IMR-90 (cell line): Measurements from ENCODE around the gene PCBP3. TPM values are rescaled to one million over a fixed set of nuclear protein-coding genes. Genes with fewer than 3 reads are reported as not detected.
"Not testable (repeated sequence)": the region's sequence is repeated elsewhere in the genome, so short reads cannot be mapped to it uniquely, and the experiment has no call there.

Source experiments
- ATAC-seq: fragments of 200-7000 bp; cut with Tn5 transposase; 2 replicates; pipeline ENCODE4 v1.9.1; 2020; ENCODE audit warnings: low read depth, mild to moderate bottlenecking, moderate library complexity
- BruUV-seq: library from RNA; stranded (reverse); fragments of 400-500 nt; replicated peaks from 2 replicates; lab custom pipeline; 2021; lab: Mats Ljungman, UMichigan
- CTCF ChIA-PET: fragments of 300-600 bp; formaldehyde crosslinking; extraction: SDS; loops from one replicate; lab custom pipeline; 2021; ENCODE audit warnings: antibody characterized with exemption; lab: Yijun Ruan, JAX
- POLR2A ChIA-PET: fragments of 300-600 bp; sonication (Branson Sonifier 250); formaldehyde crosslinking; loops from one replicate; lab custom pipeline; 2022; ENCODE audit warnings: antibody characterized with exemption; ENCODE audit not compliant: unreplicated experiment; lab: Charles Lee
- DNase-seq: peaks from one replicate; pipeline ENCODE4 v3.0.0; 2013
- H2AFZ ChIP-seq: replicated peaks from 2 replicates; pipeline ENCODE3; 2013; ENCODE audit warnings: low read length, mild to moderate bottlenecking; ENCODE audit not compliant: poor library complexity
- H2AK5ac ChIP-seq: 2 replicates; pipeline ENCODE4 v1.6.1; 2013; ENCODE audit warnings: low read depth, low read length, inconsistent platforms
- H2AK9ac ChIP-seq: replicated peaks from 2 replicates; pipeline ENCODE3; 2013; ENCODE audit warnings: mild to moderate bottlenecking, low read depth, low read length, moderate library complexity; ENCODE audit not compliant: poor library complexity
- H2BK120ac ChIP-seq: 2 replicates; pipeline ENCODE4 v1.6.1; 2013; ENCODE audit warnings: low read depth, low read length, inconsistent platforms
- H2BK15ac ChIP-seq: 3 replicates; pipeline ENCODE4 v1.6.1; 2013; ENCODE audit warnings: low read depth, low read length, inconsistent platforms
- H2BK20ac ChIP-seq: 2 replicates; pipeline ENCODE4 v1.6.1; 2013; ENCODE audit warnings: low read depth, mild to moderate bottlenecking, inconsistent platforms, low read length, moderate library complexity
- H2BK5ac ChIP-seq: 2 replicates; pipeline ENCODE4 v1.6.1; 2013; ENCODE audit warnings: mild to moderate bottlenecking, low read depth, low read length, inconsistent platforms; ENCODE audit not compliant: poor library complexity, severe bottlenecking
- H3K14ac ChIP-seq: replicated peaks from 2 replicates; pipeline ENCODE4 v1.6.1; 2013; ENCODE audit warnings: low read depth, low read length, inconsistent platforms
- H3K18ac ChIP-seq: 2 replicates; pipeline ENCODE4 v1.6.1; 2013; ENCODE audit warnings: low read depth, low read length, control low read depth
- H3K23ac ChIP-seq: 2 replicates; pipeline ENCODE4 v1.6.1; 2013; ENCODE audit warnings: low read depth, low read length, inconsistent platforms
- H3K27ac ChIP-seq: 2 replicates; pipeline ENCODE4 v1.5.1; 2013; ENCODE audit warnings: mild to moderate bottlenecking, control low read depth, low read length; ENCODE audit not compliant: insufficient read depth
- H3K27me3 ChIP-seq: 2 replicates; pipeline ENCODE4 v1.6.1; 2013; ENCODE audit warnings: low read length; ENCODE audit not compliant: control insufficient read depth, insufficient read depth
- H3K36me3 ChIP-seq: 2 replicates; pipeline ENCODE4 v1.6.1; 2013; ENCODE audit warnings: low read length, mixed read lengths; ENCODE audit not compliant: control insufficient read depth, insufficient read depth
- H3K4ac ChIP-seq: 2 replicates; pipeline ENCODE4 v1.6.1; 2013; ENCODE audit warnings: low read depth, low read length, inconsistent platforms
- H3K4me1 ChIP-seq: 2 replicates; pipeline ENCODE4 v1.6.1; 2013; ENCODE audit warnings: low read length, mixed read lengths; ENCODE audit not compliant: control insufficient read depth, insufficient read depth
- H3K4me2 ChIP-seq: 2 replicates; pipeline ENCODE4 v1.6.1; 2013; ENCODE audit warnings: low read depth, mild to moderate bottlenecking, control low read depth, low read length, moderate library complexity
- H3K4me3 ChIP-seq: 2 replicates; pipeline ENCODE4 v1.5.1; 2013; ENCODE audit warnings: low read depth, mild to moderate bottlenecking, control low read depth, low read length, moderate library complexity; ENCODE audit not compliant: insufficient read depth
- H3K56ac ChIP-seq: 2 replicates; pipeline ENCODE4 v1.6.1; 2013; ENCODE audit warnings: low read length, inconsistent platforms; ENCODE audit not compliant: insufficient read depth; ENCODE audit errors: extremely low read depth
- H3K79me1 ChIP-seq, 2 experiments: 2 replicates each; pipeline ENCODE4 v1.6.1; 2013; ENCODE audit warnings: low read length in 2 of 2, inconsistent platforms in 1 of 2, low read depth in 1 of 2
- H3K9ac ChIP-seq: 2 replicates; pipeline ENCODE4 v1.6.1; 2013; ENCODE audit warnings: low read depth, low read length, control low read depth
- H3K9me1 ChIP-seq: 2 replicates; pipeline ENCODE4 v1.6.1; 2013; ENCODE audit warnings: low read length, inconsistent platforms; ENCODE audit not compliant: insufficient read depth
- H3K9me3 ChIP-seq: 2 replicates; pipeline ENCODE4 v1.6.1; 2013; ENCODE audit warnings: low read length; ENCODE audit not compliant: control insufficient read depth, insufficient read depth
- H4K20me1 ChIP-seq: 2 replicates; pipeline ENCODE4 v1.6.1; 2013; ENCODE audit warnings: low read length, inconsistent platforms; ENCODE audit not compliant: insufficient read depth
- H4K5ac ChIP-seq: 2 replicates; pipeline ENCODE4 v1.6.1; 2013; ENCODE audit warnings: mild to moderate bottlenecking, low read depth, low read length, control low read depth
- H4K8ac ChIP-seq, 2 experiments: 2 replicates each; pipeline ENCODE4 v1.6.1; 2013; ENCODE audit warnings: low read depth in 2 of 2, low read length in 2 of 2, control low read depth in 1 of 2, inconsistent platforms in 1 of 2
- H4K91ac ChIP-seq: 2 replicates; pipeline ENCODE4 v1.6.1; 2013; ENCODE audit warnings: low read depth, low read length, inconsistent platforms; ENCODE audit not compliant: insufficient read depth
- CHD1 ChIP-seq: IDR thresholded peaks from 2 replicates; pipeline ENCODE4 v1.6.1; 2012; ENCODE audit warnings: low read depth, low read length, improper control_type of control experiment
- FOS ChIP-seq: fragments of 150-350 bp; IDR thresholded peaks from 2 replicates; pipeline ENCODE4 v1.6.1; 2016; ENCODE audit warnings: low read depth, low read length
- NFE2L2 ChIP-seq: fragments of 150-350 bp; IDR thresholded peaks from 2 replicates; pipeline ENCODE4 v1.6.1; 2016; ENCODE audit warnings: low read depth, mild to moderate bottlenecking, low read length
- POLR2A ChIP-seq: IDR thresholded peaks from 2 replicates; pipeline ENCODE4 v1.6.1; 2012; ENCODE audit warnings: mild to moderate bottlenecking, low read depth, low read length
- SMC3 ChIP-seq: fragments of 150-350 bp; IDR thresholded peaks from 2 replicates; pipeline ENCODE4 v1.6.1; 2016; ENCODE audit warnings: low read depth, mild to moderate bottlenecking, antibody characterized with exemption, low read length, moderate library complexity
- USF2 ChIP-seq: fragments of 150-350 bp; IDR thresholded peaks from 2 replicates; pipeline ENCODE4 v1.6.1; 2017; ENCODE audit warnings: mild to moderate bottlenecking, antibody characterized with exemption, low read length, low read depth
- WGBS, 2 experiments: methylation state at CpG; one replicate each; pipeline versions ENCODE4 v1.1.5 to v1.1.7; 2013; ENCODE audit warnings: missing lambda C conversion rate in 2 of 2; ENCODE audit not compliant: insufficient read length in 1 of 2; ENCODE audit errors: extremely low coverage in 2 of 2; 5-methylcytosine and 5-hydroxymethylcytosine counted together
- dilution Hi-C: fragments of 300-500 bp; cut with HindIII; formaldehyde crosslinking; loops from one replicate; pipeline ENCODE4 v1.14.3; 2018; ENCODE audit warnings: low sequenced_read_pairs; ENCODE audit not compliant: unreplicated experiment
- in situ Hi-C: fragments of 300-500 bp; cut with MboI; formaldehyde crosslinking; loops from 3 replicates; pipeline ENCODE4 v1.14.3; 2019; ENCODE audit warnings: low sequenced_read_pairs, inconsistent platforms, mixed read lengths
- intact Hi-C: fragments of 100-400 bp; cut with micrococcal nuclease; formaldehyde crosslinking; loops from 2 replicates; pipeline ENCODE4 v1.10.0; 2022
- polyA plus RNA-seq, 3 experiments: library from polyadenylated mRNA; depleted of rRNA; stranded (reverse); fragments of >200 nt; gene quantifications; 2 replicates each; pipeline ENCODE4 v1.2.3, GENCODE V29; 2012; ENCODE audit warnings: low replicate concordance in 1 of 3
- total RNA-seq: library from RNA; depleted of rRNA; stranded (reverse); fragments of >200 nt; gene quantifications from 2 replicates; pipeline ENCODE4 v1.2.3, GENCODE V29; 2012

PCBP3 gene
- total and polyA plus RNA-seq, 2 of the 4 experiments (the other 2 are of a cell fraction): 2.9 to 3.9 TPM

- CTCF ChIA-PET: no interaction called here
- H3K4me2 ChIP-seq: no peak overlapping the region
- WGBS, 2 experiments: 100% methylated on average over 1 of the region's 3 CpGs; no CpG with 5 or more reads in 1 of the 2 experiments
These were observed 66.3 kb downstream of the PCBP3 start for GRCh38 chr21:45709696-45710268.

DNA sequence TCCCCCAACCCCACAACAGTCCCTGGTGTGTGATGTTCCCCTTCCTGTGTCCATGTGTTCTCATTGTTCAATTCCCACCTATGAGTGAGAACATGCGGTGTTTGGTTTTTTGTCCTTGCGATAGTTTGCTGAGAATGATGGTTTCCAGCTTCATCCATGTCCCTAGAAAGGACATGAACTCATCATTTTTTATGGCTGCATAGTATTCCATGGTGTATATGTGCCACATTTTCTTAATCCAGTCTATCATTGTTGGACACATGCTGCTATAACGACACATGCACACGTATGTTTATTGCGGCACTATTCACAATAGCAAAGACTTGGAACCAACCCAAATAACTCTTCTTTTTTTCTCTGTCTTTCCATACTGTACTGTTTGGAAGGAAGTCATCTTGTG lies 66.8 kb downstream of the PCBP3 start:
- POLR2A ChIA-PET, H3K9ac ChIP-seq, in situ Hi-C loops, H2BK20ac ChIP-seq, H3K4me1 ChIP-seq, H4K8ac ChIP-seq, intact Hi-C loops, H3K9me3 ChIP-seq, H2BK120ac ChIP-seq, H2AK5ac ChIP-seq, H3K4me2 ChIP-seq, H3K14ac ChIP-seq, H4K5ac ChIP-seq, H2BK15ac ChIP-seq, H2AFZ ChIP-seq, ATAC-seq, H2AK9ac ChIP-seq, BruUV-seq, H4K20me1 ChIP-seq, H3K27me3 ChIP-seq, dilution Hi-C loops, CTCF ChIA-PET, H2BK5ac ChIP-seq, H3K36me3 ChIP-seq, H3K18ac ChIP-seq, H3K79me1 ChIP-seq, H3K4me3 ChIP-seq, H3K27ac ChIP-seq, H3K9me1 ChIP-seq, DNase-seq, H4K91ac ChIP-seq, H3K23ac ChIP-seq, H3K56ac ChIP-seq, H3K4ac ChIP-seq: not testable (repeated sequence)
- no CpG with 5 or more reads among the region's 5 CpGs for WGBS, 2 experiments

More at GRCh38 chr21:45709696-45710268, 66.3 kb downstream of the PCBP3 start:
- Histone ChIP-seq H4K5ac (no peak overlapping the region), H3K18ac (no peak overlapping the region), H3K79me1 (no peaks in the 10 kb centered on the region), H2BK20ac (no peak overlapping the region), H3K9me3 (no peaks in the 10 kb centered on the region), H2AFZ (no peak overlapping the region), H4K8ac (no peak overlapping the region), H3K56ac (no peak overlapping the region), H2AK9ac (no peak overlapping the region), H4K20me1 (no peaks in the 10 kb centered on the region), H4K91ac (no peak overlapping the region), H2BK15ac (no peak overlapping the region), H3K27ac (no peak overlapping the region), H2AK5ac (no peak overlapping the region), H3K23ac (no peak overlapping the region), H3K9me1 (no peaks in the 10 kb centered on the region), H3K4me3 (no peak overlapping the region), H3K36me3 (no peaks in the 10 kb centered on the region), H3K27me3 (no peaks in the 10 kb centered on the region), H2BK5ac (no peak overlapping the region), H3K9ac (no peak overlapping the region), H2BK120ac (no peak overlapping the region), H3K14ac (no peak overlapping the region), H3K4ac (no peak overlapping the region), H3K4me1 (no peaks in the 10 kb centered on the region; the same call in 1 of the 2 replicates)
- intact Hi-C loops: no loop called here
- dilution Hi-C loops: no loop called here
- POLR2A ChIA-PET: no interaction called here
- TF ChIP-seq USF2 (no peak), SMC3 (no peak), CHD1 (no peak), NFE2L2 (no peak), POLR2A (no peak), FOS (no peak)
- no TSS peak for BruUV-seq
- no peak for DNase-seq
- no peak for ATAC-seq
- in situ Hi-C loops: no loop called here
